Lower lobe of right lung (tissue), 2 donors: ENCODE measurements around the gene SBF2. TPM values are rescaled to one million over a fixed set of nuclear protein-coding genes. Genes with fewer than 3 reads are reported as not detected.
"Not testable (repeated sequence)": the region's sequence is repeated elsewhere in the genome, so short reads cannot be mapped to it uniquely, and the experiment has no call there.

ENCODE experiments used
- ATAC-seq, 2 donors: fragments of 200-7000 bp; cut with Tn5 transposase; one replicate each; pipeline ENCODE4 v1.9.1; 2020 to 2022; ENCODE audit warnings: mild to moderate bottlenecking in 2 of 2, moderate library complexity in 2 of 2
- DNase-seq: peaks from one replicate; pipeline ENCODE4 v3.0.0-alpha.2; 2020
- H3K27ac ChIP-seq: fragments of 200-600 bp; one replicate; pipeline ENCODE4 v1.8.0; 2022
- H3K27me3 ChIP-seq: fragments of 200-600 bp; one replicate; pipeline ENCODE4 v1.8.0; 2022; ENCODE audit warnings: low read depth
- H3K36me3 ChIP-seq: fragments of 200-600 bp; one replicate; pipeline ENCODE4 v1.8.0; 2022; ENCODE audit warnings: mild to moderate bottlenecking
- H3K4me1 ChIP-seq: fragments of 200-600 bp; one replicate; pipeline ENCODE4 v1.8.0; 2022
- H3K4me3 ChIP-seq: fragments of 200-600 bp; one replicate; pipeline ENCODE4 v1.8.0; 2022; ENCODE audit warnings: mild to moderate bottlenecking
- H3K9me3 ChIP-seq: fragments of 200-600 bp; one replicate; pipeline ENCODE4 v1.8.0; 2022
- CTCF ChIP-seq: fragments of 200-600 bp; IDR thresholded peaks from one replicate; pipeline ENCODE4 v1.8.0; 2022; ENCODE audit warnings: antibody characterized with exemption, mild to moderate bottlenecking
- intact Hi-C: fragments of 100-400 bp; cut with DNase I; formaldehyde crosslinking; loops from one replicate; pipeline ENCODE4 v1.11.0; 2022
- total RNA-seq: library from RNA; stranded (reverse); fragmentation: NEBNext Ultra II Directional; extraction: Animal tissue kit (Norgen Biotek cat#: 25700); gene quantifications from one replicate; pipeline ENCODE4 v1.2.1, GENCODE V29; 2021
- donor health status: DM: no; HTN: yes; CAD: no; lungs with severe emphysema.

Gene SBF2
- total RNA-seq, 1 donor from 2014 or later = 41.3 TPM

DNA sequence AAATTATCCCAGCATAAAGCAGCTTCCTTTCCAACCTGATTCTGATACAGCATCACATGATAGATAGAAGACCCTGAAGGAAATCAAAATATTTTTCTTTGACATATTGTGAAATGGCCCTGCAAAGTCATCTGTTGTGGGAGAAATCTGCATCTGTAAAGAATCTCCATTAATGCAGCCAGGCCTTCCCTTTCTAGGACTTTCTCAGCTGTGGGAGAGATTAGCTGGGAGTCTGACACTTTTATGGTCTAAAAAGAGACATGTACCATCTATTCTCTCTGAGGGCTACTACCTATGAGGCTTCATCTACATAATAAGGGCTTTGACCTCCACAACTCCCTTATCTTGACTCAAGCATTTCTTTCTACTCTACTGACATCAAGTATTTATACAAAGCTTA lies 392.1 kb downstream of the SBF2 start:
- intact Hi-C loops = no loop called here
- no peaks in the 10 kb centered on the region for H3K36me3 ChIP-seq
- TF ChIP-seq CTCF = no peak
- no peaks in the 10 kb centered on the region for H3K27me3 ChIP-seq
- no peak for DNase-seq
- ATAC-seq = no peak
- H3K27ac ChIP-seq = no peak overlapping the region
- H3K9me3 ChIP-seq = no peaks in the 10 kb centered on the region
- peaks cover 16% of the 10 kb centered on the region for H3K4me1 ChIP-seq
- H3K4me3 ChIP-seq = no peak overlapping the region

DNA sequence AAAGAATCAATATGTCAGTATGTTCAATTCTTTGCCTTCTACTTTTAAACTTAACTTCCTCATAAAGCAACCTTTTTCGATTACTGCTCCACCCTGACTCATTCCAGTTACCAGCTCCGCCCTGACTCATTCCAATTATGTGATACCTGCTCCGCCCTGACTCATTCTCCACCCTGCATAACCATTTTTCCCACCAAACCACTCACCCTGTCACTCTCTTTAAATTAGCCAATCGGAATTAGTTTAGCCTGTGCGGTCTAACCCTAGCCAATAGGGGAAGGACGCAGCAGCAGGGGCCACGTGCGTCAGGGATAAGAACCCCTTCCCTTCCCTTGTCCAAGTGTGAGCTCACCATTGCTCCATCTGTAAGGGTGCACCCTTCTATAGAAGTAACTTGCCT lies 393.8 kb downstream of the SBF2 start:
- H3K27ac ChIP-seq, H3K4me1 ChIP-seq, H3K9me3 ChIP-seq, H3K36me3 ChIP-seq, ATAC-seq, DNase-seq, intact Hi-C loops, H3K27me3 ChIP-seq, H3K4me3 ChIP-seq: not testable (repeated sequence)

- H3K27ac ChIP-seq = no peak overlapping the region
- H3K4me3 ChIP-seq = no peak overlapping the region
- H3K9me3 ChIP-seq = no peaks in the 10 kb centered on the region
- no peaks in the 10 kb centered on the region for H3K27me3 ChIP-seq
- intact Hi-C loops = no loop called here
- no peaks in the 10 kb centered on the region for H3K36me3 ChIP-seq
- no peak for DNase-seq
- ATAC-seq = no peak
- TF ChIP-seq CTCF = no peak
- no peaks in the 10 kb centered on the region for H3K4me1 ChIP-seq
These were observed 394.3 kb downstream of the SBF2 start for GRCh38 chr11:9899676-9900075.

DNA sequence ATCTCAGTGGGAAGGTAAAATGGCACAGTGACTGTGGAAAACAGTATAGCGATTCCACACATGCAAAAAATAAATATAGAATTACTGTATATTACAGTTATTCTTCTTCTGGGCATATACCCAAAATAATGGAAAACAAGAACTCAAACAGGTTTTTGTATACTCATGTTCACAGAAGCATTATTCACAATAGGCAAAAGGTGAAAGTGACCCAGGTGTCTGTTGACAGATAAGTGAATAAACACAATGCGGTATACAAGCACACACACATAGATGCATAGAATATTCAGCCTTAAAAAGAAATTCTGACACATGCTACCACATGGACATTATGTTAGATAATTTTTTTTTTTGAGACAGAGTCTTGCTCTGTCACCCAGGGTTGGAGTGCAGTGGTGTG lies 397.1 kb downstream of the SBF2 start:
- Histone ChIP-seq H3K4me3 (no peak overlapping the region), H3K27ac (no peak overlapping the region), H3K9me3 (no peaks in the 10 kb centered on the region), H3K27me3 (no peaks in the 10 kb centered on the region), H3K4me1 (no peaks in the 10 kb centered on the region), H3K36me3 (no peaks in the 10 kb centered on the region)
- DNase-seq = no peak
- no peak for TF ChIP-seq CTCF
- intact Hi-C loops = no loop called here
- ATAC-seq = no peak

GRCh38 chr11:9895006-9895405 lies 399.0 kb downstream of the SBF2 start:
- TF ChIP-seq CTCF = no peak
- ATAC-seq (no peak), DNase-seq (no peak)
- H3K36me3 ChIP-seq = no peaks in the 10 kb centered on the region
- no peaks in the 10 kb centered on the region for H3K27me3 ChIP-seq
- no peak overlapping the region for H3K27ac ChIP-seq
- no peaks in the 10 kb centered on the region for H3K9me3 ChIP-seq
- no peaks in the 10 kb centered on the region for H3K4me1 ChIP-seq
- intact Hi-C loops = no loop called here
- H3K4me3 ChIP-seq = no peak overlapping the region

DNA sequence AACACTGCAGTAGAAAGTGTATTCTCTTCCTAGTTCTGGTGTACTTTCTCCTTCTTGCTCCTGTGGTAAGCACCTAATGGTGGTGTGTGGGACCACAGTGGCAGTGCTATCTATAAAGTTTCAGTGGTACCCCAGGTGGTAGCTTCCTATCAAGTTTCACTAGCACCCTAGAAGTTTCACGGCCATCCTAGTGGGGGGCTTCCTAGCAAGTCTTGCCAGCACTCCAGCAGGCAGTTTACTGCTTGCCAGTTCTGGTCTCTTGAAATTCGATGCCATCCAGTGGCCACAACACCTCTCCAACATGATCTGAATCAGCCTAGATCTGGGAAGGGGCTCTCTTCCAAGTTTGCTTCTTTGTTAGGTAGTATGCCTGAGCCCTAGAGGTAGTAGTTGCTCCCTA lies 400.5 kb downstream of the SBF2 start:
- ATAC-seq (no peak), DNase-seq (no peak)
- no peak overlapping the region for H3K4me3 ChIP-seq
- H3K36me3 ChIP-seq = no peaks in the 10 kb centered on the region
- no peak overlapping the region for H3K27ac ChIP-seq
- H3K27me3 ChIP-seq = no peaks in the 10 kb centered on the region
- no peaks in the 10 kb centered on the region for H3K9me3 ChIP-seq
- no peaks in the 10 kb centered on the region for H3K4me1 ChIP-seq
- TF ChIP-seq CTCF = no peak
- intact Hi-C loops = no loop called here
